Measurements from ENCODE around the gene DBP.

DNA sequence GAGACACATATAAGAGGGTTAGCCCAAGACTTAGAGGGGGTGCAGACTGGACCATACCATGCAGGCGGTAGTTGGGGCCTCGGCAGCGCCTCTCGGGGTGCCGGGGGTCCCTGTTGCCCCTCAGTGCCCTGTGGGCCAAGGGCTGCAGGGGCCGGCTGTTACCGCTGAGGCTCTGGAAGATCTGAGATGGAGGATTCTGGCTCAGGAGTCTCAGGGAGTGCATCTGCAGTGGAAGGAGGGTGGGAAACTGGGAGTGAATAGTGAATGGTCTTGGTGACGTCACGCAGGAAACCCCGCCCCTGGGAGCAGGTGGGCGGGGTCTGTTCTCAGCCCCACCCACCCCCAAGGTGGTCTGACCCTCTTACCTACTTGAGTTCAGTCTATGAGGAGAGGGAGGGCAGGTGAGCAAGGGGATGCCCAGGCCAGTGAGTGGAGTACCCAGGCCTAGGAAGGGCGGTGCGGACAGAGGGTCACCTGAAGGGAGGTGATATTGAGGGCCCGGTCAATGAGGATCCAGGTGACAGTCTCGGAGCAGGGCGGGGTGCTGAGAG lies 1.7 kb upstream of the DBP start:
- TF ChIP-seq, protein P1, sequence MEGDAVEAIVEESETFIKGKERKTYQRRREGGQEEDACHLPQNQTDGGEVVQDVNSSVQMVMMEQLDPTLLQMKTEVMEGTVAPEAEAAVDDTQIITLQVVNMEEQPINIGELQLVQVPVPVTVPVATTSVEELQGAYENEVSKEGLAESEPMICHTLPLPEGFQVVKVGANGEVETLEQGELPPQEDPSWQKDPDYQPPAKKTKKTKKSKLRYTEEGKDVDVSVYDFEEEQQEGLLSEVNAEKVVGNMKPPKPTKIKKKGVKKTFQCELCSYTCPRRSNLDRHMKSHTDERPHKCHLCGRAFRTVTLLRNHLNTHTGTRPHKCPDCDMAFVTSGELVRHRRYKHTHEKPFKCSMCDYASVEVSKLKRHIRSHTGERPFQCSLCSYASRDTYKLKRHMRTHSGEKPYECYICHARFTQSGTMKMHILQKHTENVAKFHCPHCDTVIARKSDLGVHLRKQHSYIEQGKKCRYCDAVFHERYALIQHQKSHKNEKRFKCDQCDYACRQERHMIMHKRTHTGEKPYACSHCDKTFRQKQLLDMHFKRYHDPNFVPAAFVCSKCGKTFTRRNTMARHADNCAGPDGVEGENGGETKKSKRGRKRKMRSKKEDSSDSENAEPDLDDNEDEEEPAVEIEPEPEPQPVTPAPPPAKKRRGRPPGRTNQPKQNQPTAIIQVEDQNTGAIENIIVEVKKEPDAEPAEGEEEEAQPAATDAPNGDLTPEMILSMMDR (IDR thresholded peaks at IDR 0.05): no peak
- TF ChIP-seq POLR2A (IDR thresholded peaks at IDR 0.05): no peak
- no peak for TF ChIP-seq EP300 (IDR thresholded peaks at IDR 0.05)

All from ovary (tissue), 3 donors.